CD4-positive, alpha-beta T cell treated with Interferon alpha-2 for 1 hour (primary cell): ENCODE measurements around the gene SLC6A6.

Experiments used
- DNase-seq, 2 donors: peaks; one replicate each; pipeline ENCODE4 v3.0.0-alpha.2; 2020 to 2022

Gene SLC6A6

DNA sequence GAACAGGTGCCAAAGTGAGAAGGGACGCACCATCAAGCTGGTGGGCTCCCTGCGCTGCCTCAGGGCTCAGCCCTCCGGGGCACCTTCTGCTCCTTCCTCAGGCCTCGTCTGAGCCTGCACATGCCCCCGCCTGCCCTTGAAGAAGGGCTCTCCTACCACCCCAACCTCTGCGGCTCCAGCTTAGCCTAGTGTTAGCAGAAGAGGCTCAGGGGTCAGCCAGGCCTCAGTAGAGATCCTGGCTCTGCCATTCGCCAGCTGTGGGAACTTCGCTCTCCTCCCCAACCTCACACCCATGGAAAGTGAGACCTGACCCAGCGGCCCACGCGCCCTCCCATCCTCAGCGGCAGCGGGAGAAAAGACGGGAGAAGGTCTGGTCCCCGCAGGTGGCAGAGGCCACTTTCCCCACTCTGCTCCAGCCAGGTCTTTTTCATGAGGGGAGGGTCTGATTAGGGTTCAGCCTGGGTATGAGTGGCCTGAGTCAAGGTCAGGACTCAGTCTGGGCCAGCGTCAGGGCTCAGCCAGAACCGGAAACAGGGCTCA, 129.5 kb downstream of the SLC6A6 start:
- no peak for DNase-seq

DNA sequence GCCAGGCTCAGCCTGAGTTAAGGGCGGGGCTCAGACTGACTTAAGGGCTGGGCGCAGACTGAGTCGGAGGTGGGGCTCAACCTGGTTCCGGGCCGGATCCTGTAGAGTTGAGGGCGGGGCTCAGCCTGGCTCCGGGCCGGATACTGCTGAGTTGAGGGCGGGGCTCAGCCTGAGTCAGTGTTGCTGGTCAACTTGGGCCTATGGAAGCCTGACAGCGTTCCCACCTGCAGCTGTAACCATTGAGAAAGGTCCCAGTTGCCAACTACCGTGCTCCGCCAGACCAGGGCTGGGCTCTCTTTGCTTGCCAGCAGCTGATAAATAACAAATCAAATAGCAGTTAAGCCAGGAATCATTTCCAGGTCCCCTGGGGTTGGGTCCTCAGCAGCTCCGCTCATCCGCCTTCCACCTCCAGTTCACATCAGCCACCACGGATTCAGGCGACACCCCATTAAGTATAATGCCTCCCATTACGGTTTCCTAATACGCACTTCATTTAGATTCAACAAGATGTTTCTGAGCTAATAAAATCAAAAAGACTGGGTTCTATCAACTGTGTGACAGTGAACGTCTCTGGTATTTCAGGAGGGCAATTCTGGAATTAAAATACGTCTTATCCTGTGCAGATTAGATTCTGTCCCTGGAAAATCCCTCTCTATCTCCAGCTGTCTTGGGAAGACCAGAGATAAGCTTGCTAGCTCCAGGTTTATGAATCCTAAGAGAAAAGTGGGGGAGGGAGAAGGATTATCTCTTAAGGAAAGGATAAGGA, 130.5 kb downstream of the SLC6A6 start:
- DNase-seq = no peak

DNA sequence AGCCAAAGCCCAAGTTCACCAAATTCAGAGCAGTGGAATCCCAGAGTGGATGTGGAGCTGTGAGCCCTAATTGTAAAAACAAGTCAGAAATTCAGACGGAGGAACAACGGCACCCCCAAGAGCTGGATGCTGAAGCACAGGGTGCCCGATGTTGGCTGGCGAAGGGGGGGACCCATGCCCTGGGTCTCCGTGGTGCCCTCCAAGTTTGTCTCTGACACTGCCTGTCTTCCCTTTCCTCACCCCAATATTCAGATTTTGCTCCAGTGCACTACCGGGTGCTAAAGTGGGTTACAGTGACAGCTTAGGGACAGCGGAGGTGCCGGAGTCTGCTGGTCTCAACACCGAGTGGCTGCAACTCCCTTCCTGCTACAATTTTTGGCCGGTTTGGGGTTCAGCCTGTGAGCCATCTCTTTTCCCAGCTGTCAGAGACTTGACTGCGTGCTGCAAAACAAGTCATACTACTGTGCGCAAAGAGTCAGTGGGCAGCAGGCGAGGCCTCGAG, 131.1 kb downstream of the SLC6A6 start:
- DNase-seq = no peak

DNA sequence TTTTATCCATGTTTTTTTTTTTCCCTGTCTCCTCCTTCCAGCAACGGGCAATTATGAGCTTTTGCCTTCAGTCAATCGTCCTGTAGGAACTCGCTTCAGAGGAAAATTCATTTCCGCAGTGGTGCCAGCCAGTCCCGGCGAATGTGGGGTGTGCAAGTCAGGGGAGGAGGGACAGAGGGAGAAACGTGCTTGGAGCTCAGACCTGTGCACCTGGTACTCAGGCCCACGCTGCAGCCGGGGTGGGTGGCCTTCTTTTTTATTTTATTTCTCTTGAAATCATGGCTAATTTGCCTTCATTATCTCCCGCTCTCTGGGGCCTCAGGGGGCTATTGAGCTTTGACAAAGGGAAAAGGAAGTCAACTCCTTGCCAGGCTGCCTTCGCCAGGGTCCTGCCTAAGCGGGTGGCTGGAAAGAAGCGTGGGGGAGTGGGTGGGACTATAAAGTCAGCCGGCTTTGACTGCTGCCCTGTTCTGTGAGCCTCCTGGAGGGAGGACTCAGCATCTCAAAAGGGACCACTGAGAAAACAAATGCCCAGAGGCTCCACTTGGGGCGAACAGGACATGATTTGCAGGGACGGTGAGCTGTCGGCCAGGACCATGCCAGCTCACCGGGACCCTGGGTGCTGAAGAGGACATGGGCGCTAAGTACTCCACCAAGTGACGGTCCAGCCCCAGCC, 132.2 kb downstream of the SLC6A6 start:
- no peak for DNase-seq

DNA sequence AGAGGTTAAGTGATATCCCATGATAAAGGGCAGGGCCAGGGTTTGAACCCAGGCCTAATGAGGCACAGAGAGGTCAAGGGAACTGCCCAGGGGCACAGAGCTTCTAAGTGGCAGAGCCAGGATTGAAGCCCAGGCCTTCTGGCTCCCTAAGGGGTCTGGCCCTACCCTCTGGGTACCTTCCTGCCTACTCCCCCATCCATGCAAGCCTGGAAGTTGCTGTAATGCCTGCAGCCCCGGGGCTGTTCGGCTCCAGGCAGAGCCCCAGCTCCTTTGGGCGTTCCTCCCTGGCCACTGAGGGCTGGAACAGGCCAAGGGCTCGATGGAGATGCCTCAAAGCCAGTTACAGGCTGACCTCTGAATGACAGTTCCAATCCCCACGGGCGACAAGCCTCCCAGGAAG, 133.2 kb downstream of the SLC6A6 start:
- DNase-seq = no peak

DNA sequence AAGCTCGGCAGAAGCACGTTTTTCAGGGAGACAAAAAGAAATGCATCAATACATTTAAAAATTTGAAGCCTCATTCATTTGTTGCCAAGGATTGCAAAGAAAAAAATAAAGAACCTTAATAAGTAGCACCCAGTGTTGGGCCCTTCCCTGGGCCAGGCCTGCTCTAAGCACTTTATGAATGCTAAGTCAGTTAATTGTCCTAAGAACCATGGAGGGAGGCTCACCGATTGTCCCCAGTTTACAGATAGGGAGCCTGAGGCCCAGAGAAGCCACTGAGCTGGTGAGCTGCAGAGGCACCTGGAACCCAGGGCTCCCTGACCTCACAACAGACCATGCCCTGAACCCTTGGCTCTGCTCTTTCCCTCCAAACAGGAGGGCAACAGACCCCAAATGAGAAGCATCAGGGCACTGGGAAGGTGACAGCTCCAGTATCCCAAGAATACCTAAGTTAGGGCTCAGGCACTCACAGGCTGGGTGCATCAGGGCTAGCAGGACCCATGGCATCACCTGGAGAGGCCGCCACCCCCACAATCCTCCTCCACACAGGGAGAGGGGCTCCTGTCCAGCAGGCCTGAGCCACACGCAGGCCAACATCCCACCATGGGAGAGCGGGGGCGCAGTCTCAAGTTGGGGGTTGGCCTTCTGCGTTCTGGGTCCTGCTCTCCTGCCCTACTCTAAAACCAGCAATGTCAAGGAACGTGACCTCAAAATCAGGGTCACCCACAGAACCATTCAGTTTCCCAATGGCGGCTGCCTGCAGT, 133.8 kb downstream of the SLC6A6 start:
- no peak for DNase-seq

DNA sequence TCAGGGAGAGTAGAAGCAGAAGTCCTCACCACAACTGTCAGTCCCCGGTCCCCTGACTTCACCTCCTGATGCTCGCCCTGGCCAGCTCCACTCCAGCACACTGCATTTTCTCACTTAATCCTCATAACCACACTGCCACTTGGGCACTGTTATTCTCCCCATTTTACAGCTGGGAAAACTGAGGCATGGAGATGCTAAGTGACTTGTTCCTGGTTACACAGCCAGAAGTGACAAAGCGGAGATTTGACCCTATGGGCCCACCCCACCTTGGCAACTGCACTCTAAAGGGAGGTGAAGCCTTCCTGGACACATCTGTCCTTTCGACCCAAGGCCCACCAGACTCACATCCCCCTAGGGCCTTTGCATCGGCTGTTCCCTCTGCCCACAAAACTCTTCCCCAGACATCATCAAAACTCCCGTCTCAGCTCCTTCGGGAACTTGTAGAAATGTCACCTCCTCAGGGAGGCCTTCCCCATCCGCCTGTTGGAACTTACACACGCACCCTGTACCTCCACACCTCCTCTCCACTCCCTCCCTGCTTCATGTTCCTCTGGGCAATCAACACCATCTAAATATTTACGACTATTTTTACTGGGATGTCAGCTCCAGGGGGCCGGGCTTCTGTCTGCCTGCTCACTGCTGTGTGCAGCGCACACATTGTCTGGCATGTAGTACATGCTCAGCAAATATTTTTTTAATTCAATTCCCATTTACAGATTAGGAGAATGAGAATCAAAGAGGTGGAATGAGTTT, 134.6 kb downstream of the SLC6A6 start:
- no peak for DNase-seq

DNA sequence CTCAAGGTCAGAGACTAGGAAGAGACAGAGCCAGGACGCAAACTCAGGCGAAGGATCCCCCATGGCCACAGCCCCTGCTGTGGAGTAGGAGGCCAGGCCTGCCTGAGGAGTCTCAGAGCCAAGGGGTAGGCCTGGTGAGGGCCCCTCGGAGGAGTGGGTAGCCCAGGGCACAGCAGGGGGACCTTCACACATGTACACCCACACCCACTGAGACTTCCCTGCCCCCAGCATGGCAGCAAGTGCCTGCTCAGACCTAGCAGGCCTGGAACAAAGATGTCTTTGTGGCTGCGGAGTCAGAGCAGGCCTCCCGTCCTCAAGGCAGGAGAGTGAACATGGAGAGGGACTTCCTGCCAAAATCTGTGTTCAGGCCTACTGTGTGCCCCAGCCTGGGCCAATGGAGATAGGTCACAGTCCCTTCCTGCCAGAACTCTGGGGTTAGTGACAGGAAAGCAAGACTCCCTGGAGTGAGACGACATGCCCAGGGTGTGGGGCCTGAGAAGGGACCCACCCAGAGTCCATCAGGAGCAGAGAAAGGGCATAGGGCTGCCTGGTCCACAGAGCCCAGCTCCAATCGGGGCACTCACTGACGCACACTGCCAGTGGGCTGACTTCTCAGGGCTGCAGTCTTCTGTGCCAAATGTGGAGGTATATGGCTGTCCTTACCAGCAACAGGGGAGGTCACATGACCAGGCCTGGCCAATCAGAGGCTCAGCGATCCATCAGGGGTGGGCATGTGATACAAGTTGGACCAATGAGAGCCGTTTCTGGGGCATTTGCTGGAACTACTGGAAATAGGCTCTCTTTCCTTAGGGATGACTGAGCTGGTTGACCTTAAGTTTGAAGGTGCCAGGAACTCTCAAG, 135.4 kb downstream of the SLC6A6 start:
- no peak for DNase-seq

DNA sequence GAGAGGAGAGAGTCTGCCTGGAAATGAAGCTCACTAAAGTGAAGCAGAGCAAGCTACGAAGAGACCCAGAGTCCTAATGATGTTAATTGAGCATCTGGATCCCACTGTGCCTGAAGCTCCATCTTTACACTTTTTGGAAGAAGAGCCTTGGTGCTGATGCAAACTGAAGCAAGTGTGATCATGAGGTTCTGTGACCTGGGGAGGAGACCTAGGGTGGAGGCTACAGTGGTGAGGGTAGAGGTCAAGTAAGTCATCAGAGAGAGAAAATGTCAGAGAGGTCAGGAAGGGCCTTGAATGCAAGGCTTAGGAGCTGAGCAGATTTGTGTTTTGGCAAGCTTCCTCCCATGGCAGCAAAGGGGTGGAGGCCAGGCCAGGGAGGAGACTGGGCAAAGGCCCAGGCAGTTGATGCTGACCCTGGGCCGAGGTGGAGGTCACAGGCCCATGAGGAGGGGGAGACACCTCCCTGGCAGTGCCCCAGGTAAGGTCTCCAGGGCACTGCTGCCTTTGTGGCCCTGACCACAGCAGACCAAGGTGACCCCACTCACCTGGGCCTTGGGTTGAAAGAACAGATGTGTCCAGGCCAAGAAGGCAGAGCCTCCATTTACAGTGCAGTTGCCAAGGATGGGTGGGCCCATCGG, 136.2 kb downstream of the SLC6A6 start:
- DNase-seq = no peak
